NOMO-1 (cell line): ENCODE data around the gene GRIK2.
"Not testable (repeated sequence)": the region's sequence is repeated elsewhere in the genome, so short reads cannot be mapped to it uniquely, and the experiment has no call there.

Experiments used
- DNase-seq, 2 experiments: peaks; one replicate each; lab custom pipeline; 2025; ENCODE audit not compliant: unreplicated experiment in 2 of 2; lab: John Stamatoyannopoulos, UW

GRIK2 gene

DNA sequence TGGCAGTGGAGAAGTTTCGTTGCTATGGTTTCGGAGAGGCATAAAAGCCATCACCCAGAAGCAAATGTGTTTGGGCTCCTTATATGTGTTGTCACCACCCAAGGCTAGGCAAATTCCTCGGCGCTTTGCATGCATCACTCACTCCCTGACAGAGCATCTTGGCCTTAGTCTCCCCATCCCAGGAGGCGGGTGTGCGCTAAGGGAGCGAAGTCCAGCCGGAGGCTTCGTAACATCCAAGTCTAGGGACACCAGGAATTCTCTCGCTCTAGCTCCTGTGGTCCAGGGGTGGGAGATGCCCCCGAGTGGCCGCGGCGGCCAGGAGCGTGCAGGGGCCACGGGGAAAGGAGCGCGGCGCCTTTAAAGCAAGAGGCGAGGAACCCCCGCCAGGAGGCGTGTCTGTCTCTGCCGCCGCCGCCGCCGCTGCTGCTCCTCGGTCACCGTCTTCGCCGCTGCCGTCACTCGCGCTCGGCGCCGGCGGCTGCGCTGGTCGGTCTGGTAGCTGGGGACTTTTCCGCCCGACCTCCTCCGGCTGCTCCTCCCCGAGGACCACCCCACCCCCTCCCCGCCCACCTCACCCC lies at the start of gene GRIK2:
Gene GRIK2 (plus strand): TSS at position 458 of the 578 bp plus-strand sequence.
- DNase-seq: peak; percentile 2 to 13

DNA sequence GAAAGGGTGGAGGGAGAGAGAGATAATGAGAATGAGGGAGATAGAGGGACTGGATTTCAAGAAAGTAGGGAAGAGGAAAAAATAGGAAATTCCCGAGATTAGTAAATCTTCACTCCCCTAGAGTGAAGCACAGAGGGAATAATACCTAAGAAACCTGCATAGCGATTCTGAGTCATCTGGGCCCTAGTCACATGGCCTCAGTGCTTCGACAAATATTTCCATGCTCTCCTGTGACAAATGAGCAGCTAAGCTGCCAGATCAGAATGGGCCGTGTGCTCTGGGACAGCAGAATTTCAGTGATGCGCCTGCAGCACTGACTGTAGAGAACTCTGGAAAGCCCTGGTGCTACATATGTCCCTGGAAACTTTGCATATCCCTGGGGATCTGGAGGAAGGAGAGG lies 48.6 kb upstream of the GRIK2 start:
- DNase-seq: no peak

DNA sequence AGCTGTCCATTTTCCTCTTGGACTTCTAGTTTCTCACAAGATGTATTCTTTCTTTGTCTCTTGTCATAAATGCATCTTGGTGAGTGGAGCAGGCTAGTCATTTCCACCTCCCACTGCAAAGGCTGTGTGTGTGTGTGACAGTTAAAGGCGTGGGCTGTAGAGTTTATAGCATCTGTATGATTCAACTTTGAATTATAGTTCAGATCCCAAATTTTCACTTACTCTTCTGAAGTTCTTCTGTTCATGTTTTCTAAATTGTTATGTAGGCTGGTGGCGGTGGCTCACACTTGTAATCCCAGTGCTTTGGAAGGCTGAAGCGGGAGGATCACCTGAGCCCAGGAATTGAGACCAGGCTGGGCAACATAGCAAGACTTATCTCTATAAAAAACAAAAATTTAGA lies 44.7 kb upstream of the GRIK2 start:
- DNase-seq: no peak

DNA sequence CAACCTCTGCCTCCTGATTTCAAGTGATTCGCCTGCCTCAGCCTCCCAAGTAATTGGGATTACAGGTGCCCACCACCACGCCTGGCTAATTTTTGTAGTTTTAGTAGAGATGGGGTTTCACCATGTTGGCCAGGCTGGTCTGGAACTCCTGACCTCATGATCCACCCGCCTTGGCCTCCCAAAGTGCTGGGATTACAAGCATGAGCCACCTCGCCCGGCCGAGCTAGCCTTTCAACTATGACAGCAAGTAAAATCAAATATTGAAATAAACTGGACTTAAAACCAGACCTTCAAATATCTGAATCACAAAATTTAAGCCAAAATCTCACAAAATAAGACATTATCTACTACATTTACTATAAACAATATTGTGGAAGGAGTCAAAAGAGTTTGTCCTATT lies 42.9 kb upstream of the GRIK2 start:
- DNase-seq: not testable (repeated sequence)

DNA sequence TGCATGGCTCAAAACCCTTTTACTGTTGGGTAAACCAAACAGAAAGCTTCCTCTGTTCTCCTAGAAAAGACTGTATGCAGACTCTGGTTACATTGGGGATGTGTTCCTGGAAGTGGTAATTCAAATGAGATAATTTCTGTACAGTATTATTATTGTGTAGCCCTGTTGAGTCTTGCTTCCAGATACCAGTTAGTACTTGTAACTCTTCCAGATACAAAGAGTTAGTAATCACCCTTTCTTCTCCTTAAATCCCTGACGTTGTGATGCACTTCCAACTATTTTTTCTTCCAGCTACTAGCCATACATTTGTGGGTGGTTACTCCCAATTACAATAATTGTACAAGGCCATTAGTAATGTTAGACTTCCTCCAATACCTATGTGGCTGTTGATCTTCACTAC lies 42.3 kb upstream of the GRIK2 start:
- DNase-seq: no peak

DNA sequence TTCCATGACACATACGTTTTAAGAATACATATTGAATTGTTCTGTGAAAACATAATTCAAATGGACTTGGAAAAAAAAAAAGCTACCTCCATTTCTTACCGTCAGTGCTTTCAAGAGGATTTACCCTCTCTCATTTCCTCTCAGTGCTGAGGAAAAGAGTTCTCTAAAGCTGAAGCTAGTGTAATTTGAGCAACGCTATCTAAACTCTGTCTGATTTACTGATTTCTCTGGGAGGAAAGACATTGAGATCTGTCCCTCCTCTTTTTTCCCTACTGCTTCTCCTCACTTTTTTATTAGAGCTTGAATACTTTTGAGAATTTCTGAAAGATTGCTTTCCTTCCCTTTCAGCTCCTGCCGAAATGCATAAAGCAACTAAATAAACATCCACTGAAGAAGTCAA lies 41.2 kb upstream of the GRIK2 start:
- no peak for DNase-seq

DNA sequence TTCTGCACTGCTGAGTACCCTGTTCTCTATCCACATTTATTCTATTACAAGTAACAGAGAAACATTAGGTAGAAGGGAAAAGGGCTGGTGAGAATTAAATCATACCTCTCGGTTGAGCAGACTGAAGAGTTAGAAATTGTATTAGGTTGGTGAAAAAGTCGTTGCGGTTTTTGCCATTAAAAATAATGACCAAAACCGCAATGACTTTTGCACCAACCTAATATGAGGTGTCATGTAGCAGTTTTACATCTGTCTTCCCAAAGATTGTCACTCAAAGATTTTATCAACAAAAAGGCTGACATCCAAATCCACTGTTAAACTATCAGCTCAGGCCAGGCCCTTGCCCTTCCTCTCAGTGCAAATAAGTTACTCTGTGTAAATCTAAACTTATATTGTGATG lies 28.3 kb upstream of the GRIK2 start:
- no peak for DNase-seq

DNA sequence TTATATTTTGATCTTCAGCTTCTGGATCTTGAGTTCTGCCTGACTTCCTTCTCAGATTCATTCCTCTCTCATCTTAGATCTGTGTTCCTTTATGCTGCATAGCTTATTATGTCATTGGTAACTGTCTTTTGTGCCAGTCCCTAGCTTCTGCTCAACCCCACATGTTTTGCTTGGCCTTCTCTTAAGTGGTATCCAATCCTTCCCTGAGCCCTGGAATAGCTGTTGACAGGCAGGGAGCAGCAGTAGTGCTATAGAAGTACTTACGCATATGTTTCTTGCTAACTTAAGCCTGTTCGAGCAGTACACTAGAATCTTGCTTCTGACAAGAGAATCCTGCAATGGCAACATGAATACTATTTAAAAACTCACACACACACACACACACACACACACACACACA lies 13.6 kb upstream of the GRIK2 start:
- DNase-seq: no peak

DNA sequence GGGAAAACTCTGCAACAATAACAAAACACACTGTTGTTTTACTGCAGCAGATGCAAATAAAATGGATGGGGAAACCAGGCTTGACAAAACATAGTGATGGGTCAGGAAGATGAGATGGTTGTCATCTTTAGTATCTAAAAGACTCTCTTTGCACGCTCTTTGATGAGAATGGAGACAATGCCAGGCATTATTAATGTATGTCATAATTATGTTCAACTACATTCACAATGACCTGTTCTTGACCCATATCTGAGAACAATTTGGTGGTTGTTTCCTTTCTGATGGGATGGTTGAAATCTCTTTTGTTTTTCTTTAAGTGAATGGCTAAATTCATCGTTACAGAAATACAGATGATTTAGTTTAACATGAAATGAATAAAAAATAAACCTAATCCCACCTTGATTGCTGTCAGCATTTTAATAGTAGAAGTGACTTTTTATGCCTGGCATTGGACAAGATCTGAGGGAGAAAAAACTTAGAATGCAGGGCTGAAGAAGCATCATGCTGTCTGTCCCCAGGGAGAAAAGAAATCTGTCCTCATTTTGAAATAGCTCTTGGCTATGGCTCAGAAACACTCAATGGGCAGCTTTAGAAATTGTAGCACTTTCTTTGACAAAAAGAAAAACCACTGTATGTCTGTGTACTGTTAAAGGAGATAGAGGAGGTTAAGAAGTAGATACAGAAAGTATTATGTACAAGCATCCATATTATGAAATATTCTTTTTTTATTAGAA lies 12.4 kb upstream of the GRIK2 start:
- no peak for DNase-seq

DNA sequence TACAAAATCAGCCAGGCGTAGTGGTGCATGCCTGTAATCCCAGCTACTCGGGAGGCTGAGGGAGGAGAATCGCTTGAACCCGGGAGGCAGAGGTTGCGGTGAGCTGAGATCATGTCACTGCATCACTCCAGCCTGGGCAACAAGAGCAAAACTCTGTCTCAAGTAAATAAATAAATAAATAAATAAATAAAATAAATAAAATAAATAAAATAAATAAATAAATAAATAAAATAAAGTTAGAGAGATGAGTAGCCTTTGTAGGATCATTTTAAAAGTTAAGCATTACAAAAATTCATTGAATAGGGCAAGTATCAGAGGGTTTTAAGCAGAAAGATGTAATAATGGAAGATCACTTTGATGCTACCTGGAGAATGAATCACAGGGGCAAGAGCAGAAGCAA lies 9.8 kb upstream of the GRIK2 start:
- not testable (repeated sequence) for DNase-seq

DNA sequence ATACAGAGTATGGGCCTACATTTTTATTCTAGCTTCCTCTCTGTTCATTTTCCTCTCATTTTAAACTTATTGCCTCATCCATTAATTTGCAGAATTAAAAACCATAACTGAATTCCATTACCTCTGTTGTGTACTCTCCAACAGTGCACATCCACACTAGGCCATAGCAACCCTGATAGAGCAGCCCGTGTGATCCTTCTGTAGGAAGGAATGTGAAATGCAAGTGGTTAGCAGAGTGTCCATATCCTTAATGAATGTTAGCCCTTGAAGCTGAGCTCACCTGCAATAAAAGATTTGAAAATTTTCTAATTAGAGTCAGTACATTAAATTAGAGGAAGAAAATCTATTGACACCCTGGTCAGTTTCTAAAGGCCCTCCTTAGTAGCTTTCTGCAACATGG lies 6.5 kb upstream of the GRIK2 start:
- DNase-seq: no peak

DNA sequence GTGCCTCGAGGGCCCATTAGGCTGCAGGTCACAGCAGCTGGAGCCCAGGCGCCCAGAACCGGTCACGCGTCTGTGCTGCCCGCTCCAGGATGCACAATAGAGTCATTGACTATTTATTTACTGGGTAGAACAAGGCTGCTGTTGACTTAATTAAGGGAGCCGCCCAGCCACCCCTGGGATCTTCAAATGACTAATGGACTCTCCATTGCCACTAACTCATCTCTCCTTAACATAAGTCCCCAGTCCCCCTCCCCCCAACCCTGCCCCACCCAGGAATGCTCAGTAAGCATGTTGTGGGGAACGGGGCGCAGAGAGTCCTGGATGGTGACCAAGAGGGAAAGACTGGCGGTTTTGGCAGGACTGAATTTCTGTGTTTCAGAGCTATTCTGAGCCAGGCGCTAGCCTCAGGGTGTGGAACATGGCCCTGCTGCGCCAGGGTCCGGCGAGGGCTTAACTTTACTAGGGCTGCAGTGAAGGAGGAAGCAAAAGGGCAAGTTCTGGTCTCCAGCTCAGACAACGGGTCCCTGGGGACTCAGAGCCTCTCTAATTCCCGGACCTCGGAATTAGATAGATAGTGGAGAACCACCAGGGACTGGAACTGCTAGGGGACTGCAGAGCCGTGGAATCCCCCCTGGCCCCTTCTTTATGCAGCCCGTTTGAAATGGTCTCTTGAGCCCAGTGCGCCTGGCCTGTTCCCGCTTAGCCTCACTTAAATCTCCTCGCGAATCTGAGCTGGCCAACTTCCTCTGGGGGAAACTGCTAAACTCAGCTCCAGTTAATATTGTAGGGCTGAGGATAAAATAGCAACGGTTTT lies 1.5 kb upstream of the GRIK2 start:
- DNase-seq: no peak

DNA sequence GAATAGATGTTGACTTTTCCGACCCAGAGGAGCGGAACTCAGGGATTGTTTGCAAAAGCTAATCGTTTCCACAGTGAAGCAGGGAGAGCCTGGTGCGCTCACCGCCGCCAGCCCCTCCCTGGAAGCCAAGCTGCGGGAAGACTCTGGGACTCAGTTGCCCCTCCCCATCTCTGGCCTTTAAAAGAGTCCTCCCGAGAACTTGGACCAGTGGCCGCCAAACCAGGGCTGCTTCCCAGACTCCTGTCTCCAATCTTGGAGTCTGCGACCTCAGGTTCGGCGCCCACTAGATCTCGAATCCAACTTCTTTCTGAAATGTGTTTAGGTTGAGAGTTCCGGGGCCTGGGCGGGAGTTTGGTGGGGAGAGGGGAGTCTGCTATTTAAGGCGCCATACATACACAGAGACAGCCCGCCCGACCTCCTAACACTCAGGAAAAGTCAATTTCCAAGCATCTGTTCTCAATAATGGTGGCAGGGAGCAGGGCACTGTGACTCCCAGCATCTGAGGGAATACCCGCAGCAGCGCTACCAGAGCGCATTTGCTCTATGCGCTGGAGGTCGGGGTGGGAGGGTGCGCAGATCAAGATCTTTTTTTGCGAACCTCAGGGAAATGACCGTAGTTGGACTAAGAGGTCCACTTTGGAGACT lies 800 bp upstream of the GRIK2 start:
- DNase-seq: no peak

DNA sequence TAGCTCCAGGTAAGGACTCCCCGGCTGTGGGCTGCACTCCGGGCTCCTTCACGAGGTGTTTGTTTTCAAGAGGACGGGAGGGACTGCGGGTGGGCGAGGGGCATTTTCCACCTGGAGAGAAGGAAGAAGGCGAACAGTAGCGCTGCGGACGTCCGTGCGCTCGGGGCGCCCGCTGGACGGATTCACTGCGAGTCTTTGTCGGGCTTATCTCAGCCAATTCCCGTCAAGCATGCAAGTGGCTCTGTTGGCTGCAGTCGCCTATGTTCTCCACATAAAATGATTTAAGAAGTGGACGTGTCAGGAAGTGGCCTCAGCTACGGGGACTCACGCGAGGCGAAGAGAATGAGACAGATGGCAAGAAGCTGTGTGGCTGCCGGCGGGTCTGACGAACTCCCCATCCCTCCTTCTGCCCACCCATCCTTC lies 332 bp downstream of the GRIK2 start:
- no peak for DNase-seq

DNA sequence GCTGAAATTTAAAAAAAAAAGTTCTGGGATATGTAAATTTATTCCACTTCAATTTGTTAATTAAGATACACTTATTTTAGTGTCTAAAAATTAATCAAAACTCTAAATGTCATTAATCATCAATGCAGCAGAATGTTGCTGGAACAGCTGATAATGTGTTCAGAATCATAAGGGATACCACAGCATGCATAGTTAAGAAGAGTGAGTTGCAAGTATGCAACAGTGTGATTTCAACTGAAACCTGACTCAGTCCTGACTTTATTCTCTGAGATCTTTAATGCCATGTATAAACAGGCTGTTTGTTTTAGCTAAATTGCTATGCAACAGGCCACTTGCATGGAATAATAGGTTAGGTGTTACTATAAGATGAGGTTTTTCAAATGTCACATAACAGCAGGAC lies 1.4 kb downstream of the GRIK2 start:
- DNase-seq: no peak

DNA sequence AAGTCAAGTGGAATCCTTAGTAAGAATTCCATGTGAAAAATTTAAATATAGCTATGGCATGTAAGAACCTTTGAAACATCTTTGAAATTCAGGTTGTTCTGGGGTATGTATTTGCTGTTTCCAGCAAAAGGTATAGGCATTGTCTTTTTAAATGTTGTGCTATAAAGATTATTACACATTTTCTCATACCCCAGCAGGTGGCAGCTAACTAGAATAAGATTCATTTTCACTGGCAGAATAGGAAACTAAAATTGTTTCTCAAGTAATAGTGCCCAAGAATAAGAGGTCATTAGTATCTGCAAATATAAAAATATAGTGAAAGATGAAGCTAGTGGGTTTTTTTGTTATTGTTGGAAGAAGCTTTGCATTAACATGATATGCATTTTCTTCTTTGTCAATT lies 1.8 kb downstream of the GRIK2 start:
- DNase-seq: no peak

DNA sequence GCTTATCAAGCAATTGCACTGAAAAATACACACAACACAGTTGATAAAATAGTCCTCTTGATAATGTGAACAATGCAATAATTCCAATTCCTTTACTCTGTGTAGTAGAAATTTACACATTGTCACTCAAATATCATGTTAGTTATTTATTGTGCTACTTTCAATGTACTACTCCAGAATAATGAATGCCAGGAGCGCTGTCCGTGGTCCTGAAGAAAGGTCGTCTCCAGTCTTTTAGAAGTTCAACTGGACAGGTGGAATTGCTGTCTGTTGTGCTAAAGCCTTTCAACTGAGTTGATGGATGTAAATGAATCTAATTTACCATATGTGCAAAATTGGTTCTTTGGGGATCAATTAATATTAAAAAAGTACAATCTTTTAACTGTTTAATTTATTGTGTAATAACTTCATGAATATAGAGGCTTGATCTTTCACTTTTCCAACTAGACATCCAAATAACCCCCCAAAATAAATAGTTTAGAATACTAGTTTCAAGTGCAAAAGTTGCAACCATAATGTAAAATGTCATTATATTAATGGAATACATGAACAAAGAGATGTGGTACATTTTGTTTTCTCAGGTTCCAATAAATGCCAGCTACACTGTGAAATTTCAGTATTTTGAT lies 3.2 kb downstream of the GRIK2 start:
- peak; percentile 1 to 26 for DNase-seq

DNA sequence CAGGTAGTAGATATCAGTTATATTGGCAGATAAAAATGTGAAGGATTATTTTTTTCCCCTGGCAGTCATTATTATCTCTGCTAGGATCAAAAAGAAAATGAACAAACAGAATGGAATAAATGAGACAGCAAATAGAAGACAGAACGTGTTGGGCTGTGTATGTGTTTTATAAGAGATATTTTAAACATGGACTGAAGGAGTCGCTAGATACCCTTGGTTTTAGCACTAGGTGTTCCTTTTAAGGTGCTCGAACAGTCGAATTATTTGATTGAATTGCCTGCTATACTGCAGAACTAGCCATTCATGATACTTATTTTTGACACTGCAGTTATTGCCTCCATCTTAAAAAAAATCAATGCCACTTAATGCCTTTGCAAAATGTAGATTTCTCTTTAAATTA lies 3.7 kb downstream of the GRIK2 start:
- no peak for DNase-seq

DNA sequence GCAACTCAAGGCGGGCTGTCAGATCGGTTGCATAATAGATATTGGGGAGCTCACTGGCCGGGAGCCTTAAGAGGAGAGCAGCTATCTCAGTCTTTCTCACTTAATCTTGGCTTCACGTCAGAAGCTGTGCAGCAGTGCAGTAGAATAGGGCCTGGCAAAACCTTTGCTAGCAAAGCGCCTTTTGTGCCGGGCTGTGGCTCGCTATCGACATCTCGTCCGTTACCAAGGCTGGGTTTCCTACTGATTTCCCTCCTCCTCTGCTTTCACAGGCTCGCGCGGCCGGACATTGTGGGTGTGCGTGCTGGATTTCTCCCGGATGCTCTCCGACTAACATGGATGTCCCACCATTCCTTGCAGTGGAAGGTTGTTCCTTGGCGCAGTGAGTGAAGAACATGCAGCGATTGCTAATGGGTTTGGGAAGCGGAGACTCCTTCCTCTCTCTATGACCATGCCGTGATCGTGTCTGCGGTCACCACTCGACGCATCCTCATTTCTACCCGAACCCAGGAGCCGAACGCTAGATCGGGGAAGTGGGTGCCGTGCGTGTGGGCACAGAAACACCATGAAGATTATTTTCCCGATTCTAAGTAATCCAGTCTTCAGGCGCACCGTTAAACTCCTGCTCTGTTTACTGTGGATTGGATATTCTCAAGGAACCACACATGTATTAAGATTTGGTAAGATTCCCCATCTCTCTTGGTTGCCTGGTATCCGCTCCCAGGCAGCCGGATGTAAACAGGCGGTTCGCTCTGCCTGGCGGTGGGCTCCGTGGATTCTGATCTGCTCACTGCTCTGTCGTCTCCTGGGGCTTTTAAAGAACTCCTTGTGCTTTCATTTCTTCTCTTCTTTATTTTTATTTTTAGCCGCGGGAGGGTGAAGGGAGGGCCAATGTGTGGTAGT lies 5.5 kb downstream of the GRIK2 start:
- DNase-seq: no peak

DNA sequence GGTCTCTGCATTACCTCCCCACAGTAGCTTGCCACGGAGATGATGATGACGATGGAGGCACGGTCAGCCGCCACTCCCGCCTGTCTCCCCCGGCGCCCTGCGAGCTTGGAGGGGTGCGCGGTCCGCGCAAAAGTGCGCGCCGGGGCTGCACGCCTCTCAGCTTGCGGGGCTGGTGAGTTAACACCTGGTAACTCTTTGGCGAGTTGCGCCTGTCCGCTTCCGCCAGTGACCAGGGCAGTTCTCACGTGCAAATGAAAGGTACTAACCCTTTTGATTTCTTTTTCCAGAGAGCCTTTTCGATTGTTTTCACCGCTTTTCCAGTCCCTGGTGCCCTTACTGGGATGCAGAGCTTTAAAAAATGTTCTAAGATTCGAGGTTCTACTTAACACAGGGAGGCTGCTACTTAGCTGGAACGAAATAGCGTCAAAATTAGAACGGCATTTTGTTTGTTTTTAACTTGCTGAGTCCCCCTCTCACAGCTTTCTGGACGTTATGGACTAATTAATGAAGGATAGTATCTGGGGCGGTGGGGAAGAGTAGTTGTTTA lies 6.2 kb downstream of the GRIK2 start:
- no peak for DNase-seq
